Frontal cortex (tissue), 4 donors: ENCODE results near the gene NDUFA5. TPM values are rescaled to one million over a fixed set of nuclear protein-coding genes. Genes with fewer than 3 reads are reported as not detected.
"Not testable (repeated sequence)": the region's sequence is repeated elsewhere in the genome, so short reads cannot be mapped to it uniquely, and the experiment has no call there.

Experiments used
- DNase-seq, 2 donors: peaks; one replicate each; pipeline ENCODE4 v3.0.0; 2012; ENCODE audit warnings: low spot score in 2 of 2
- FAIRE-seq: peaks from 2 replicates; lab custom pipeline; 2012; peaks lifted over from hg19 to GRCh38; lab: Jason Lieb, UNC
- total RNA-seq: library from RNA; depleted of rRNA; stranded (reverse); fragments of >200 nt; gene quantifications from one replicate; pipeline ENCODE4 v1.2.3, GENCODE V29; 2014
- donor health status: control.
- donor health status: control.
- donor health status: control.

Gene NDUFA5
- total RNA-seq, 1 donor from 2014 or later: 125 TPM

DNA sequence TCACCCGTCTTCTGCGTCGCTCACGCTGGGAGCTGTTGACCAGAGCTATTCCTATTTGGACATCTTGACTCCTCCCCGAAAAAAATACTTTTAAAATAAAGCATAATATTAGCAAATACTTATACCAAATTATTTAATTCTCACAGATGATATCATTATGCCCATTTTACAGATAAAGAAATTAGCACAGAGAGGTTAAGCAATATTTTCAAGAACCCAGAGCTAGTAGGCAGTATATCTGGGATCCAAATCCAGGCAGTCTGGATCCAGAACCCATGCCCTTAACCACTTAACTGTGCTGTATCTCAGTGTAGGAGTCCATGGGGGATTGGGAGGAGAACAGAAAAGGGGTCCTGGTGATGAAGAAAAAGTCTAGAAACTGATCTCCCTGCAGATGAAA lies 29.4 kb downstream of the NDUFA5 start:
- DNase-seq: no peak
- FAIRE-seq: no peak

- FAIRE-seq: not testable (repeated sequence)
Measured at GRCh38 chr7:123527712-123528225, 29.8 kb downstream of the NDUFA5 start.

DNA sequence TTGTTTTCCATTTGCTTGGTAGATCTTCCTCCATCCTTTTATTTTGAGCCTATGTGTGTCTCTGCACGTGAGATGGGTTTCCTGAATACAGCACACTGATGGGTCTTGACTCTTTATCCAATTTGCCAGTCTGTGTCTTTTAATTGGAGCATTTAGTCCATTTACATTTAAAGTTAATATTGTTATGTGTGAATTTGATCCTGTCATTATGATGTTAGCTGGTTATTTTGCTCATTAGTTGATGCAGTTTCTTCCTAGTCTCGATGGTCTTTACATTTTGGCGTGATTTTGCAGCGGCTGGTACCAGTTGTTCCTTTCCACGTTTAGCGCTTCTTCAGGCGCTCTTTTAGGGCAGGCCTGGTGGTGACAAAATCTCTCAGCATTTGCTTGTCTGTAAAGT lies 31.1 kb downstream of the NDUFA5 start:
- FAIRE-seq, DNase-seq: not testable (repeated sequence)

More at GRCh38 chr7:123527712-123528225, 29.8 kb downstream of the NDUFA5 start:
- DNase-seq: not testable (repeated sequence)

GRCh38 chr7:123522066-123522465 lies 35.6 kb downstream of the NDUFA5 start:
- FAIRE-seq (no peak), DNase-seq (no peak)

DNA sequence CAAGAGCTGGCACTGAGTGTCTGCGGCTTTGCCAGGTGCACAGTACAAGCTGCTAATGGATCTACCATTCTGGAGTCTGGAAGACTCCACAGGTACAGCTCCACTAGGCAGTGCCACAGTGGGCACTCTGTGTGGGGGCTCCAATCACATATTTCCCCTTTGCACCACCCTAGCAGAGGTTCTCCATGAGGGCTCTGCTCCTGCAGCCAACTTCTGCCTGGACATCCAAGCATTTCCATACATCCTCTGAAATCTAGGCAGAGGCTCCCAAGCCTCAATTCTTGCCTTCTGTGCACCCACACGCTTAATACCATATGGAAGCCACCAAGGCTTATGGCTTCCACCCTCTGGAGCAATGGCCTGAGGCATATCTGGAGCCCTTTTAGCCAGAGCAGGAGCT lies 52.4 kb downstream of the NDUFA5 start:
- no peak for DNase-seq
- no peak for FAIRE-seq

DNA sequence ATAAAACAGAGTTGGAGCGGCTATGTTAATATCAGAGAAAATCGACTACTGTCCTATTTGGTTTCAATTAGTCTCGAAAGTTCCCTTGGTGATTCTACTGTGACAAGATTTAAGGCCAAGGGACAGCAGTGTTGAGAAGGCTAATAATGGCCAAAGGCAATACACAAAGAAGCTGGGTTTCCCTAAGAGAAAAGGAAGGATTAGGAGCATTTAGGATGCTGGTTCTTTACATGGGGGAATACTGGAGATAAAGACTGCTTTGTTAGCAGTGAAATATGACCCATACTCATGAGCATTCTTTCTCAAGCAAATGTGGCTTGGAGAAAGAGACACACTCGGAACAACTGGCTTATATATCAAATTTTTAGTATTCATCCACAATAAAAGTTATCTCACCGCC lies 55.4 kb downstream of the NDUFA5 start:
- no peak for FAIRE-seq
- no peak for DNase-seq

DNA sequence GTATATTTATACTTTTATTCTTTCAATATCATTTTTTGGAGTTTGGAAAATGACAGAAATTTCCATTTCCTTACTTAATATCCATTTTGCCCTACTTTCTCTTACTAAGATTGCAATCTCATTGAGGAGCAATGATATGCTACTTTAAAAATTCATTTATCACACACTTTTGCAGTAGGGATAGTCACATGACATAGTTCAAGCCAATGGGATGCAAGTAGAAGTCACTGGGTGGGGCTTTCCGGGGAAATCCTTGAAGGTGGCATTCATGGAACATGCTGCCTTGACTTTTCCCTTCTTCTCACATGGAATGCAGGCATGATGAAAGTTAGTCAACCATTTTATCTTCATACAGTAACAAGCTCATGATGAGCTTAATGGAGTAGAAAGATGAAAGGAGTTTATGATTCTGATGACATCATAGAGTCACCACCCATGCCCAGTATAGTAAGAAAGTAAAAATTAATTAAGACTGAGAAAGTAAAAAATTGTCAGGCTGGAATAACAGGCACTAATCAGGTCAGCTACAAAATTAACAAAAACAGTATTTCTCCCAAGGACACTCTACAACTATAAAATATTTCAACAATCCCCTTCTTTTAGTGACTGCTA lies 56.6 kb downstream of the NDUFA5 start:
- no peak for FAIRE-seq

GRCh38 chr7:123499211-123499970 lies 58.2 kb downstream of the NDUFA5 start:
- DNase-seq: no peak
- FAIRE-seq: no peak

More for the DNA sequence above, 56.6 kb downstream of the NDUFA5 start:
- DNase-seq: no peak

DNA sequence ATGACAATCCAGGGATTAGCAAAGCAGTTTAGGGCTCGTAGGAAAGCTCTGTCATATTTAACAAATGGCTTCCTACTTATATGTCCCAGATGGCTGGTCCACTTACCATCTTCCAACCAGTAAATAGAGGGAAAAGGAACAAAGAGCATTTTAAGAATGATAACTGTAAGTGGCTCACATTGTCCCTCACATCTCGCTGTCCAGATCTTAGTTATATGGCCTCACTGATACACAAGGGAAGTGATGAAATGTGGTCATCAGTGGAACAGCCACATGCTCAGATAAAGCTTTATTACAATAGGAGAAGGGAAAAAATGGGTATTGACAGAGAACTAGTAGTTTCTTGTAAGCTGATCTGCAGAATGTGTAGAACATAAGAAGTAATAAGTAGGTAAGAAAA lies 59.0 kb downstream of the NDUFA5 start:
- FAIRE-seq: no peak
- DNase-seq: no peak

GRCh38 chr7:123498031-123498430 lies 59.6 kb downstream of the NDUFA5 start:
- FAIRE-seq: no peak
- no peak for DNase-seq

GRCh38 chr7:123494193-123494796 lies 63.3 kb downstream of the NDUFA5 start:
- DNase-seq: peak; percentile 5 to 18
- FAIRE-seq: peak; percentile 92

DNA sequence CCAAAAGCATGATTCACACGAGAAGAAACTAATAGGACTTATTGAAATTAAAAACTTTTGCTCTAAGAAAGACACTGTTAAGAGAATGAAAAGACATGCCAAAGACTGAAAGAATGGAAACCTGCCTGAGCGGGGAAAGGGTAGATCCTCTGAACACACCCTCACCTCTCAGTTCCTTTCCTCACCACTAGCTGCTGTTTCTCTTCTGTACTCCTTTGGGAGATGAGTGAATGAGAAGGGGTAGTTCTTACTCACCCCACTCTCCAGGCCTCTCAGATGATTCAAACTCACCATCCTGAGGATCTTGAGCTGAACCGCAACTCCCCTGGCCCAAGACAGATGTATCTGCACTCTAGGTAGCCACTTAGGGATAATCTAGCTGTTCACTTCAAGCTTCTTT lies 65.1 kb downstream of the NDUFA5 start:
- FAIRE-seq: no peak

More for the DNA sequence above, 65.1 kb downstream of the NDUFA5 start:
- no peak for DNase-seq

Other genes with a start within 250 kb of the NDUFA5 start
- 2.0 TPM for gene IQUB, start 23.2 kb downstream of the NDUFA5 start, total RNA-seq
- not detected for gene ASB15, start 44.0 kb upstream of the NDUFA5 start, total RNA-seq
- not detected for gene LMOD2, start 98.0 kb upstream of the NDUFA5 start, total RNA-seq
- gene WASL, start 191.2 kb upstream of the NDUFA5 start, total RNA-seq: 19.2 TPM